Stimulated activated naive CD8-positive, alpha-beta T cell treated with anti-CD3 and anti-CD28 coated beads, Interleukin-15, Interleukin-2, amounts not matched to agents 100 U/mL and 50 U/mL, for 24 hours (primary cell): ENCODE results near the gene LAMTOR5.

Source experiments
- ATAC-seq: fragments of 150-1000 bp; cut with Tn5 transposase; one replicate; pipeline ENCODE4 v1.10.0; 2021
- DNase-seq: peaks from one replicate; pipeline ENCODE4 v3.0.0; 2021

LAMTOR5 gene

DNA sequence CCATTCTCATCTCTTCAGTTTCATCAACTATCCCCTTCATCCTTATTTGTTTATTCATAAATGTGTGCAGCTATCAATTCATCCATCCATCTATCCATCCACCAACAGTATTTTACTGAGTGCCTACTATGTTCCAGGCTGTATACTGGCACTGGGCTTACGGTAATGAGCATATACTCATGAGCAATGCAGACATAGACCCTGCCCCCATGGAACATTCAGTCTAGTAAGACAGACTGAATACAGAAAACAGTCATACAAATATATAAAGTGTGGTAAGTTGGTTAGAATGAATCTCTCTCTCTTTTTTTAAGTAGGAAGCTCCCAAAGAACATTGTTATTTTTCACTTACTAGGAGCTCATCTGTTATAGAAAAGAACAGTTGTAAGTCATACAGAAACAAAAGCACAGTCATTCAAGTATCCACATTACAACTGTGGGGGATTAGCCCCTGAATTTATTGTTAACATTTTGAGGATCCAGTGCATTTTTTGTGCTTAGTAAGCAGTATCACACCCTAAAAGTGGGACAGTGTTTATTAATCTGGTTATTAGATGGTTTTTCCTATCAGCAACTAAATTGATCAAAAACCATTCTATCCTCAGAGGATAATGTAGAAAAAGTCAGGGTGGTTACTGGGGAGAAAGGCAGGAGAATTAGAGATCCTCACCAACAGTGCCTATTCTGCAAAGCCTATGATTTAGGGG lies 20.3 kb downstream of the LAMTOR5 start:
- no peak for DNase-seq
- ATAC-seq, result peak; percentile 32

DNA sequence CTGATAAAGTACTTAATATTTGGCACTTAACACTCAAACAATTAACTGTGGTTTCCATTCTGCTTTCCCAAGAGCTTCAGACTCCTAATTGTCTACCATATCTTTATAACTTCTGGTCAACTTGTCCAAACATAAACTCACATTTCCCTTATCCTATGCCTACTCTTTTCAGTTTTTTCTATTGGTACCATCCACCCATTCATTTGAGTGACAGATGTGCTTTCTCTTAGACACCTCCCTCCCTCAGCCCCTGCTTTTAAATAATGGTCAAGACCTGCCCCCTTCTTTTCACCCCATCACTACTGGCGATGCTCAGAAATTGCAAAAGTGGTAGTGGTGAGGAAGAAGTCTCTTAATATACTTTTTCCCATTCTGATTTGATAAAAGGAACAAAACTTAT lies 22.1 kb downstream of the LAMTOR5 start:
- ATAC-seq (no peak), DNase-seq (no peak)

- ATAC-seq (no peak), DNase-seq (peak; percentile 16)
Observed at GRCh38 chr1:110384581-110385321, 22.7 kb downstream of the LAMTOR5 start.

DNA sequence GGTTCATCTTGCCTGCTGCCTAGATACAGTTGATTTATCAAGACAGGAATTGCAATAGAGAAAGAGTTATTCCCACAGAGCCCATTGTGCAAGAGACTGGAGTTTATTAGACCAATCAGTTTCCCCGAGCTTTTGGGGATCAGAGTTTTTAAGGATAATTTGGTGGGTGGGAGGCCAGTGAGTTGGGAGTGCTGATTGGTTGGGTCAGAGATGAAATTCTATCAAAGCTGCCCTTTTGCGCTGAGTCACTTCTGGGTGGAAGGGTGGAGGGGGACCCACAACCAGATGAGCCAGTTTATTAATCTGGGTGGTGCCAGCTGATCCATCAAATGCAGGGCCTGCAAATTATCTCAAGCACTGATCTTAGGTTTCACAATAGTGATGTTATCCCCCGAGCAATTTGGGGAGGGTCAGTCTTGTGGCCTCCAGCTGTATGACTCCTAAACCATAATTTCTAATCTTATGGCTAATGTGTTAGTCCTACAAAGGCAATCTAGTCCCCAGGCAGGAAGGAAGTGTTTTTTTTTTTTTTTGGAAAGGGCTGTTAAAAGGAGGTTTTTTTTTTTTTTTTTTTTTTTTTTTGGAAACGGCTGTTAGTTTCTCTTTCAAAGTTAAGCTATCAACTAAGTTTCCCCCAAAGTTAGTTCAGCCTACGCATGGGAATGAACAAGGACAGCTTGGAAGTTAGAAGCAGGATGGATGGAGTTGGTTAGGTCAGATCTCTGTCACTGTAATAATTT lies 24.1 kb downstream of the LAMTOR5 start:
- DNase-seq (no peak), ATAC-seq (no peak)

DNA sequence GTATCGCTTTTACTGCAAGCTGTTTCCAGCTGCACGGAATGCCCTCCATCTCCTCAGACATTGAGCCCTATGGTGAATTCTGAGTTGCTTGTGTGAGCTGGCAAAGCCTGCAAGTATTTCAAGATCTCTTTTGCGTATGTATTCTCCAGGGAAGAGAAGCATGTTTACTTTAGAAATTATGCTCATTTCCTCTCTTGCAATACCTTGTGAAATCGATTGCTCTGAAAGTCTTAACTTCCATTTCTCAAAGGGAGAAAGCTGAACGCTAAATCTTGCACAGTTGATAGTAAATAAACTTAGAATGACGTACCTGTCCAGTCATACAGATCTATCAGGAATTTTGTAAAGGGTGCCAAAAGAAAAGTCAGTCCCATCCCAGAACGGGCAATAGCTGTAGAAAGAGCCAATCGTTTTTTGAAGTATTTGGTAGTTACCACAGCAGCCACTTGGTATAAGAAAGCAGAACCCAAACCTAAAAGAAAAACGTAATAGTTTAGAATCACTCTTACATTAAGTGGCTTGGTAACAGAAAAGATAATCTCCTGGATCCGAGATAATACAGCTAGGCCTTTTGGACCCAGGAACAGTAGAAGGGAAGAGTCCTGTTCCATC lies 26.7 kb downstream of the LAMTOR5 start:
- ATAC-seq (no peak), DNase-seq (no peak)

DNA sequence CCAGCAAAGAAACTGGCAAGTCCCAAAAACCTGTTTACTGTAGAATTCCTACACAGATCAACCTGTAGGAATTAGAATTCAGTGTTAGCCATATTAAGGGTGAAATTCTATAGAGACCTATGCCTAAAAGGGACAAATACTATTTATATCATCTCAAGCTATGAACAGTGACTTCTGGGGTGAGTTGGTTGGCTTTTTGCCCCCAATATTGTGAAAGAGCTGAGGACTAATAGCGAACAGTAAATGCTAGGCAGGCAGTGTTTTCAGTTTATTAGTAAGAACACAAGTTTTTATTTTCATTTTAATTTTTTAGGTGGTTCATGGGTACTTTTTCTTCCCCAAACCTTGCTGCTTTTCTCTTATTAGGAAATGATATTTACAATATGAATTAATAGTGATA lies 32.0 kb downstream of the LAMTOR5 start:
- no peak for ATAC-seq
- DNase-seq, result no peak

DNA sequence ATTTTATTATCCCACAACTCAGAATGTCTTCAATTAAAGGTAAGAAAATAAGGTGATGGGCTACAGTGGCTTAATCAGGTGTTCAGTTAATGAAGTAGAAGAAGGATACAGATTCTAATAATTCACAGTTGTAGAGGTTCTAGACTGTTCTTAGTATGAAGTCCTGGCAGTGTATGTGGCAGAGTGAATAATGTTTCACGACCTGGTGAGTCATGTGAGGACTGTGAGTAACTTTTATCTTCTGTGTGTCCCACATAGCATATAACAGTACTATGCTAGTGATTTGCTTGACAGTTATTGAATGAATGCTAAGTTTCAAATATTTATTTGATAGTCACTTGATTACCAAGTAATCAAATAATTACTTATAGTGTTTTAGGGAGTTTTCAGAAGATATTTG lies 36.7 kb downstream of the LAMTOR5 start:
- DNase-seq, result no peak

DNA sequence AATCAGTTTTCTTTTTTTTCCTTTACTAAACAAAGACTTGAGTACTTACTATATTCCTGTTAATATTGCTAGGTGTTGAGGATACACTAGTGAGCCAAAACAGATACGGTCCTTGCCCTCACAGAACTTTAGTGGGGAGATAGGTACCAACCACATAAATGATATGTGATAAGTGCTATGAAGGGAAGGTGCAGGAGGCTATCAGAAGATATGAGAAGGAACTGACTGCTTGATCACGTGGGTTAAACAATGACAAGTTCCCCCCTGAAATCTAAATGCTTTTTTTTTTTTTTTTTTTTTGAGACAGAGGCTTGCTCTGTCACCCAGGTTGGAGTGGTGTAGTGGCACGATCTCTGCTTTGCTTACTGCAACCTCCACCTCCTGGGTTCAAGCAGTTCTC lies 43.3 kb downstream of the LAMTOR5 start:
- ATAC-seq, result no peak
- DNase-seq, result no peak

More for the DNA sequence above, 36.7 kb downstream of the LAMTOR5 start:
- peak; percentile 97 for ATAC-seq

DNA sequence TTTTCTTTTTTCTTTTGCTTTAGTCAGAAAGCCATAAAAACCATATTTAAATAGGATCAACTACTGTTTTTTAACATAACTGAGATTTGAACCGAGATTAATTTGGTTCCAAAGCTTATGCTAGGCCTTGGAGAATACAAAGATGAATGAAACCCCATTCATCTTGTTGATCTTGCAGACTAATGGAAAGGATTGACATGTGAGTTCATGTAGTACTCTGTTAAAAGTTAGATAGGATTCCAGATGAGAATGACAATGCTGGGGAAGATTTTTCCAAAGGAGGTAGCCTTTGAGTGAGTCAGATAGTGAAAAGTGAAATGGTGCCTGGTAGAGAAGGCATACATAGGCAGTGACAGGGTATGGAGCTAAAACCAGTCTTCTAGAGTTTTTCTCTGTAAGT lies 45.6 kb downstream of the LAMTOR5 start:
- DNase-seq, result no peak
- no peak for ATAC-seq

GRCh38 chr1:110360431-110360830 lies 47.1 kb downstream of the LAMTOR5 start:
- ATAC-seq (no peak), DNase-seq (no peak)

GRCh38 chr1:110356379-110356778 lies 51.1 kb downstream of the LAMTOR5 start:
- ATAC-seq (no peak), DNase-seq (no peak)

DNA sequence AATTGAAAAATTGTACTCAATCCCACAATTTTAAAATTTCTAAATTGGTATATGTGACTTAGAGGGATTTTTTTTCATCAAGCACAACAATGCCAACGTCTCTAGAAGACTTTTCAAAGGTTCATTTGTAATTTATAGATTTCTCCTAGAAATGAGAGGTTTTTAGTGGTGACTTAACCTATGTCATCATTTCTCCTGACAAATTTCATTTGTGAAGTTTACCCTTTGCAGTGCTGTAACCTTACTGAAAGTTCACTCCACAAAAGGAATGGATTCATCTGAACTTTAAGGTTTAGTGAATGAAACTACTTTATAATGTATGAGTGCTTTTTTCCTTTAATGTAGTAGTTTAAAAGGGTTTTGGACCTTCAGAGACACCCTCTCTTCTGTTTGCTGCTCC lies 52.2 kb downstream of the LAMTOR5 start:
- ATAC-seq (peak; percentile 77), DNase-seq (no peak)
